Endothelial cell (in vitro differentiated cells): ENCODE measurements around the gene MESP1. TPM values are rescaled to one million over a fixed set of nuclear protein-coding genes. Genes with fewer than 3 reads are reported as not detected.

Experiments
- DNase-seq: peaks from one replicate; pipeline ENCODE4 v3.0.0; 2021; ENCODE audit warnings: low spot score
- H3K27ac Mint-ChIP-seq: one replicate; pipeline ENCODE4 v1.8.0; 2021; ENCODE audit warnings: mixed read lengths, inconsistent platforms; ENCODE audit not compliant: unreplicated experiment
- H3K27me3 Mint-ChIP-seq: one replicate; pipeline ENCODE4 v1.8.0; 2021; ENCODE audit warnings: mild to moderate bottlenecking, moderate library complexity, mixed read lengths, inconsistent platforms; ENCODE audit not compliant: unreplicated experiment
- H3K36me3 Mint-ChIP-seq: one replicate; pipeline ENCODE4 v1.8.0; 2021; ENCODE audit warnings: mild to moderate bottlenecking, low read depth, mixed read lengths, inconsistent platforms; ENCODE audit not compliant: unreplicated experiment
- H3K4me1 Mint-ChIP-seq: one replicate; pipeline ENCODE4 v1.8.0; 2021; ENCODE audit warnings: mild to moderate bottlenecking, mixed read lengths, inconsistent platforms; ENCODE audit not compliant: unreplicated experiment
- H3K4me3 Mint-ChIP-seq: one replicate; pipeline ENCODE4 v1.8.0; 2021; ENCODE audit warnings: mild to moderate bottlenecking, mixed read lengths, inconsistent platforms; ENCODE audit not compliant: unreplicated experiment
- H3K9me3 Mint-ChIP-seq: one replicate; pipeline ENCODE4 v1.8.0; 2021; ENCODE audit warnings: mixed read lengths, inconsistent platforms; ENCODE audit not compliant: unreplicated experiment
- CTCF ChIP-seq: fragments of 200-600 bp; sonication (generic); IDR thresholded peaks from one replicate; pipeline ENCODE4 v1.5.0; 2021; ENCODE audit warnings: antibody characterized with exemption; ENCODE audit not compliant: unreplicated experiment
- total RNA-seq: library from RNA; stranded (reverse); fragmentation: NEBNext Ultra II Directional; extraction: Animal tissue kit (Norgen Biotek cat#: 25700); gene quantifications from one replicate; pipeline ENCODE4 v1.2.1, GENCODE V29; 2021; ENCODE audit not compliant: unreplicated experiment

MESP1 gene
- total RNA-seq, 1 donor from 2014 or later, result not detected

GRCh38 chr15:89749951-89750559 is 994 bp downstream of the MESP1 start:
- Mint-ChIP-seq H3K27ac (no peak overlapping the region), H3K27me3 (peaks cover 7% of the 10 kb centered on the region), H3K36me3 (no peaks in the 10 kb centered on the region), H3K4me3 (no peak overlapping the region), H3K4me1 (no peaks in the 10 kb centered on the region), H3K9me3 (no peaks in the 10 kb centered on the region)
- TF ChIP-seq CTCF, result no peak
- no peak for DNase-seq

- H3K9me3 Mint-ChIP-seq, result no peaks in the 10 kb centered on the region
- no peak for TF ChIP-seq CTCF
- DNase-seq, result no peak
- H3K27me3 Mint-ChIP-seq, result peaks cover 7% of the 10 kb centered on the region
- H3K4me3 Mint-ChIP-seq, result peak overlapping the region; percentile 56
- H3K36me3 Mint-ChIP-seq, result no peaks in the 10 kb centered on the region
- no peaks in the 10 kb centered on the region for H3K4me1 Mint-ChIP-seq
- H3K27ac Mint-ChIP-seq, result no peak overlapping the region
These were observed 1.5 kb downstream of the MESP1 start for GRCh38 chr15:89749526-89749925.

GRCh38 chr15:89749054-89749453 is 2.0 kb downstream of the MESP1 start:
- TF ChIP-seq CTCF, result no peak
- no peak overlapping the region for H3K27ac Mint-ChIP-seq
- H3K27me3 Mint-ChIP-seq, result peaks cover 7% of the 10 kb centered on the region
- H3K36me3 Mint-ChIP-seq, result no peaks in the 10 kb centered on the region
- H3K4me3 Mint-ChIP-seq, result no peak overlapping the region
- H3K9me3 Mint-ChIP-seq, result no peaks in the 10 kb centered on the region
- DNase-seq, result no peak
- no peaks in the 10 kb centered on the region for H3K4me1 Mint-ChIP-seq

- Mint-ChIP-seq H3K4me1 (no peaks in the 10 kb centered on the region), H3K36me3 (no peaks in the 10 kb centered on the region), H3K9me3 (no peaks in the 10 kb centered on the region), H3K27ac (no peak overlapping the region), H3K27me3 (peaks cover 7% of the 10 kb centered on the region), H3K4me3 (no peak overlapping the region)
- DNase-seq, result no peak
- TF ChIP-seq CTCF, result no peak
These were observed 3.1 kb downstream of the MESP1 start for GRCh38 chr15:89747708-89748682.

- Mint-ChIP-seq H3K27ac (no peak overlapping the region), H3K27me3 (peaks cover 7% of the 10 kb centered on the region), H3K9me3 (no peaks in the 10 kb centered on the region), H3K36me3 (no peaks in the 10 kb centered on the region), H3K4me3 (no peak overlapping the region), H3K4me1 (no peaks in the 10 kb centered on the region)
- no peak for TF ChIP-seq CTCF
- DNase-seq, result no peak
These were observed 4.7 kb downstream of the MESP1 start for GRCh38 chr15:89746386-89746780.
